Measurements from ENCODE around the gene PHF13.

The PHF13 gene

DNA sequence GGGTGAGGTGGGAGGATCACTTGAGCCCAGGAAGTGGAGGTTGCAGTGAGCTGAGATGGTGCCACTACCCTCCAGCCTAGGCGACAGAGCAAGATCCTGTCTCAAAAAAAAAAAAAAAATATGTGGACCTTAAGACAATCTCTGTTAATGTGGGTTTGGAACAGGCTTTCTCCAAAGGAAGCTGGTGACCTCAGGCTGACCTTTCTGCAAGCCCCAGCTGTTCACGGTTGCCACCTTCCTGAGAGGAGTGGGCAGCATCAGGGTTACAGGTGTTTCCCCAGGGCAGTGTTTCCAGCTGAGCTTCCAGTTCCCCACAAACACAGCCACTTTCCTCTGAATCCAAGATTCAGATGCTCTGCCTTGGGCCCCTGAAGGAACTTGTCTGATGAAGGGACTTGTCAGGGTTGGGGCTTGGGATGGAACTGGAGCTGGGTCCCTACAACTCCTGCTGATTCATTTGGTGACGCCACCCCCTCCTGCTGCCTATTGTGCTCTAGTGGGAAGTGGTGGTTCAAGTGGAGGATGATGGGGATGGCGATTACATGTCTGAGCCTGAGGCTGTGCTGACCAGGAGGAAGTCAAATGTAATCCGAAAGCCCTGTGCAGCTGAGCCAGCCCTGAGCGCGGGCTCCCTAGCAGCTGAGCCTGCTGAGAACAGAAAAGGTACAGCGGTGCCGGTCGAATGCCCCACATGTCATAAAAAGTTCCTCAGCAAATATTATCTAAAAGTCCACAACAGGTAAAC is 31.8 kb upstream of the PHF13 start:
- Mint-ChIP-seq H3K27me3 (no peaks in the 10 kb centered on the region), H3K4me1 (ENCODE audit: low read depth) (peaks cover 43% of the 10 kb centered on the region), H3K36me3 (ENCODE audit: low read depth) (peaks cover 34% of the 10 kb centered on the region), H3K27ac (peak overlapping the region; percentile 98), H3K9me3 (no peaks in the 10 kb centered on the region), H3K4me3 (peak overlapping the region; percentile 92)
- no peak for DNase-seq

DNA sequence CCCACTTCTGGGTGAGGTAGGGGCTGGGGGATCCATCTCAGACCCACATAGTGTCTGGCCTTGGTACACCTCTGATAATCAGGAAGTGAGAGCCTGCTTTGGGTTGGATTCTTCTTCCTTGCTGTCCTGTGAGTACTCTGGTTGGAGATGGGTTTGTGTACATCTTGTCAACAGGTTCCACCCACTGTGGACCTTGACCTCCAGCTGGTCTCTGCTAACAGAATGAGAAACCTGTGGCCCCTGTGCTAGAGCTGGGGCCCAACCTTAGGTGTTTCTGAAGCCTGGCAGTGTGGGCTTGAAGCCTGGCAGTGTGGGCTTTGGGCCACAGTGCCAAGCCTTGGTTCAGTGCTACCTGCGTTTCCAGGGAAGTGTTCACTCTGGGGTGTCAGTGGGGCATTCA is 31.2 kb upstream of the PHF13 start:
- Mint-ChIP-seq H3K4me3 (peak overlapping the region; percentile 92), H3K27ac (peak overlapping the region; percentile 98), H3K4me1 (ENCODE audit: low read depth) (peaks cover 44% of the 10 kb centered on the region), H3K9me3 (no peaks in the 10 kb centered on the region), H3K36me3 (ENCODE audit: low read depth) (peaks cover 39% of the 10 kb centered on the region), H3K27me3 (no peaks in the 10 kb centered on the region)
- no peak for DNase-seq

DNA sequence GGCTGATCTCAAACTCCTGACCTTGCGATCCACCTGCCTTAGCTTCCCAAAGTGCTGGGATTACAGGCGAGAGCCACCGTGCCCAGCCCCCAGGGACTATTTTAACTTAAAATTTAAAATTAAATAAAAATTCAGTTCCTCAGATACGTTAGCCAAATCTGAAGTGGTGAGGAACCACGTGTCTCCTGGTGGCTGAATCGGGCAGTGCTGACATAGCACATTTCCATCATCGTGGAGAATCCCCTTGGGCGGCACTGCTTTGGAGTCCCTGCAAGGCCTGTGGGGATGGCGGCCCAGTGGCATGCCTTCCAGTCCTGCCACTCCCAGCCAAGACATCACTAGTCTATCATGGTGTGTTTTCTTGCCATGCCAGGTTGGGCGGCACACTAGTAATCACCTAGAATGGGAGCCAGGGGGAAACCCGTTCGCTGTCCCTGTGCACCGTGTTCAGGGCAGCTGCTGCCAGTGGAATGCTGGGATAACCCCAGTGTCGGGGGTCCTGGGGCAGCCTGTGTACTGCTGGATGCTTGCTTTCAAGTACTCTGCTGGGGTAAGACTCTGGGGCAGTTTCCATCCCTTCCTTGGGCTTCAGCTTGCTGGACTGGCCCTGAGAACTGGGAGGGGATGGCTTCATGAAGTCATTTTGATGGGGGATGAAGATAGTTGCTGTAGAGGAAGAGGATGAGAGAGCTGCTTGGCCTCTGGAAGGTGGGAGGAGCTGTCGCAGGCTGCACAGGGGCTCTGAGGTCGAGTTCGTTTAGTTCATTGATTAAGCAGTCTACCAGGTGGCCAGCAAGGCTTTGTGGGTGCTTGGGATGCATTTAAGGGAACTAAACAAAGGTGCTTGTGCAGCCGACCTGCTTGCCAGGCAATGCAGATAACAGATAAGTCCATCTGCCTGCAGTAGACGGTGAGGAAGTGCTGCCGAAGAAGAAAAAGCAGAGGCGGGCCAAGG is 29.1 kb upstream of the PHF13 start:
- no peaks in the 10 kb centered on the region for H3K27me3 Mint-ChIP-seq
- H3K36me3 Mint-ChIP-seq (ENCODE audit: low read depth), result peaks cover 59% of the 10 kb centered on the region
- DNase-seq, result no peak
- H3K4me3 Mint-ChIP-seq, result no peak overlapping the region
- peaks cover 44% of the 10 kb centered on the region for H3K4me1 Mint-ChIP-seq (ENCODE audit: low read depth)
- H3K9me3 Mint-ChIP-seq, result no peaks in the 10 kb centered on the region
- H3K27ac Mint-ChIP-seq, result peak overlapping the region; percentile 53

DNA sequence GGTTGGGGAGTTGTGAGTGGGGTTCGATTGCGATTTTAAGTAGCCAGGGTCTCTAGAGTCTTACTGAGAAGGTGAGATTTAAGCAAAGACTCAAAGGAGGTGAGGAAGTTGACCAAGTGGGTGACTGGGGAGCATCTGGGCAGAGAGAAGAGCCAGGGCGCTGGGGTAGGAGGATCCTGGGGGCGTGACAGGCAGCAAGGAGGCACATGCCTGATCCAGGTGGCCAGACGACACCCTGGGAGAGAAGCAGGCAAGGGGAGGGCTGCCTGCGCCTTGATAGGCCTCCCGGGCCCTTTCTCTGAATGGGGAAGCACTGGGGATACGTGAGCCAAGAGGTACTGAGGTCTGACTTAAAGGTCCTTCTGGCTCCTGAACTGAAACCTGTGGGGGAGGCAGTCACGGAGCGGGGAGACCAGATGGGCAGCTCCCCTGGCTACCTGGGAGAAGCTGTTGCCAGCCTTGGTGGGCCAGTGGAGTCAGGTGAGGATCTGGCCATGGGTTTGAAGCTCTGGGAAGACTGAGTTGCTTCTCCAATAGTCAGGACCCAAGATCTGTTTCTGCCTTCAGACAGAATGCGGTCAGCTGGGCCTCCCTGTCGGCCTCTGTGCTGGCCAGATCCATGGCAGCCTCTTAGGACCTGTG is 28.3 kb upstream of the PHF13 start:
- Mint-ChIP-seq H3K36me3 (ENCODE audit: low read depth) (peaks cover 64% of the 10 kb centered on the region), H3K9me3 (no peaks in the 10 kb centered on the region), H3K4me1 (ENCODE audit: low read depth) (peaks cover 40% of the 10 kb centered on the region), H3K27me3 (no peaks in the 10 kb centered on the region), H3K4me3 (no peak overlapping the region), H3K27ac (peak overlapping the region; percentile 53)
- no peak for DNase-seq

DNA sequence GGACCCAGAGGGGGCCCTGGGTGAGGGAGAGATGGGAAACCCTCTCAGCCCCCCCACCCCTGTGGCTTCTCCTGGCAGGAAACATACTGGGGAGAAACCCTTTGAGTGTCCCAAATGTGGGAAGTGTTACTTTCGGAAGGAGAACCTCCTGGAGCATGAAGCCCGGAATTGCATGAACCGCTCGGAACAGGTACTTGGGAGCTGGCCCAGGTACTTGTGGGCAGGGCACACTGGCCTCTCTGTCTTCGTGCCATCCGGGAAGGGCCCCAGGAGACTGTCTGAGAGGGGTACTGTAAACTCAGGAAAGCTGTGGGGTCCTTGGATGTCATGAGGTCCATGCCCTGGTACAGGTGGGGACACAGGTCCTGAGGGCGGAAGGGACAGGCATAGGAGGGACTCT is 27.7 kb upstream of the PHF13 start:
- H3K27me3 Mint-ChIP-seq, result no peaks in the 10 kb centered on the region
- no peak overlapping the region for H3K27ac Mint-ChIP-seq
- DNase-seq, result no peak
- no peaks in the 10 kb centered on the region for H3K9me3 Mint-ChIP-seq
- H3K4me3 Mint-ChIP-seq, result no peak overlapping the region
- peaks cover 65% of the 10 kb centered on the region for H3K36me3 Mint-ChIP-seq (ENCODE audit: low read depth)
- peaks cover 35% of the 10 kb centered on the region for H3K4me1 Mint-ChIP-seq (ENCODE audit: low read depth)

DNA sequence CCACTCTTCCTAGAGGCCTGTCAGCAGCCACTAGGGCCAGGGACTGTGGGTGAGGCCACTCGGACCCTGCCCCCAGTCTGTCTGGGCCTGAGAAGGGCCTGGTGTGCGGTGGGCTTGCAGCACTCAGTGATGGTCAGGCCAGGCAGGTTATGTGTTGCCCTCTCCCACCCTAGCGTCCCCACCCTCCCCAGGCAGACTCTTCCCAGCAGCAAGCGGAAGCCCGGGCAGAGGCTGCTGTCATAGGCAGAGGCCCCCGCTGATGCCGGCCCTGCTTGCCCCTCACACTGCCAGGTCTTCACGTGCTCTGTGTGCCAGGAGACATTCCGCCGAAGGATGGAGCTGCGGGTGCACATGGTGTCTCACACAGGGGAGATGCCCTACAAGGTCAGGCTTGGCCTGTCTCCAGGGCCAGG is 27.1 kb upstream of the PHF13 start:
- Mint-ChIP-seq H3K4me3 (no peak overlapping the region), H3K4me1 (ENCODE audit: low read depth) (peaks cover 33% of the 10 kb centered on the region), H3K27me3 (no peaks in the 10 kb centered on the region), H3K27ac (peak overlapping the region; percentile 59), H3K36me3 (ENCODE audit: low read depth) (peaks cover 66% of the 10 kb centered on the region), H3K9me3 (no peaks in the 10 kb centered on the region)
- no peak for DNase-seq

DNA sequence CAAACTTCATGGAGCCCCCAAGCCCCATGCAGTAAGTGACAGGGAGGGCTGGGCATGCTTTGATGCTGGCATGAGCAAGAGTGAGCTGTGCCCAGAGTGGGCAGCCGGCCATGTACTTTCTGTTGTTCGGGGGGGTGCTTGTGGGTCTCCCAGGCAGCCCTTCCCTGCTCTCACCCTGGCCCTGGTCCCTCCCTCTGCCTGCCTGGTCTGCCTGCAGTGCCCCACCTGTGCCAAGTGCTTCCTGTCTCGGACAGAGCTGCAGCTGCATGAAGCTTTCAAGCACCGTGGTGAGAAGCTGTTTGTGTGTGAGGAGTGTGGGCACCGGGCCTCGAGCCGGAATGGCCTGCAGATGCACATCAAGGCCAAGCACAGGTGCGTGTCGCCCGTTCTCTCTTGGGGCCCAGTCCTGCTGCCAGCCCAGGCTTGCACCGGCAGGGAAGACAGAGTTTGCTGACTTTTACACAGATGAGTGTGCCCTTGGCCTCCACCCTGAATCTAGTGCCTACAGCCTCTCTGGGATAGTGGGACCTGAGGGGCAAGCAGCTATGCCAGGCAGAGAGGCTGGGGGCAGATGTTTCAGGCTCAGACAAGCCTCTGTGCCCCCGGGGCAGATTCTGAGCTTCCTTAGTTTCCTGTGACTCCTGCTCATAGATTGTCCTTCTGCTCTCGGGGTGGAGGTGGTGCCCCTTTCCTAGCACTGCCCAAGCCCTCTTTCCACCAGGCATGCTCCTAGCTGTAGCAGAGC is 26.1 kb upstream of the PHF13 start:
- H3K27me3 Mint-ChIP-seq, result no peaks in the 10 kb centered on the region
- H3K9me3 Mint-ChIP-seq, result no peaks in the 10 kb centered on the region
- no peak for DNase-seq
- H3K27ac Mint-ChIP-seq, result peak overlapping the region; percentile 75
- no peak overlapping the region for H3K4me3 Mint-ChIP-seq
- peaks cover 28% of the 10 kb centered on the region for H3K4me1 Mint-ChIP-seq (ENCODE audit: low read depth)
- H3K36me3 Mint-ChIP-seq (ENCODE audit: low read depth), result peaks cover 66% of the 10 kb centered on the region

DNA sequence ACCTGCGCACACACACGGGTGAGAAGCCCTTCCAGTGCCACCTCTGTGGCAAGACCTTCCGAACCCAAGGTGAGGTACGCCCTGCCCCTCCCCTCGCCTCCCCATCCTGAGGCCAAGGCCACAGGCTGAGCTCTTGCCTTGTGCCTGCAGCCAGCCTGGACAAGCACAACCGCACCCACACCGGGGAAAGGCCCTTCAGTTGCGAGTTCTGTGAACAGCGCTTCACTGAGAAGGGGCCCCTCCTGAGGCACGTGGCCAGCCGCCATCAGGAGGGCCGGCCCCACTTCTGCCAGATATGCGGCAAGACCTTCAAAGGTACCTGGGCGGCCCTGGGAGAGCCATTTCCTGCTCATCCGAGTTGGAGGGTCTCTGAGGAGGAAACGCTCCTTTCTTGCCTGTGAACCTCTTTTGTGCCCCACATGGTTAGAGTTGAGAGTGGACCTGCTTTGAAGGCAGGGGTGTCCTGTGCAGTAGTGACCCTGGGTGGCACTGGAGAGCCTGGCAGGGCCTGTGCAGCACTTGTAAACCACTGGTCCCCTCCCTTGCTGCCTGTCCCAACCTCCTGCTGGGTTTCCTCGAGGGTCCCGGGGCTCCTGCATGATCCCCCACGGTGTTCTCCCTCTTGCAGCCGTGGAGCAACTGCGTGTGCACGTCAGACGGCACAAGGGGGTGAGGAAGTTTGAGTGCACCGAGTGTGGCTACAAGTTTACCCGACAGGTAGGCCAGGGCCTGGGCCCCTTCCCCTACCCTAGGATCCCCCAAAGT is 25.2 kb upstream of the PHF13 start:
- no peaks in the 10 kb centered on the region for H3K27me3 Mint-ChIP-seq
- H3K9me3 Mint-ChIP-seq, result no peaks in the 10 kb centered on the region
- DNase-seq, result no peak
- peaks cover 26% of the 10 kb centered on the region for H3K4me1 Mint-ChIP-seq (ENCODE audit: low read depth)
- no peak overlapping the region for H3K4me3 Mint-ChIP-seq
- H3K27ac Mint-ChIP-seq, result no peak overlapping the region
- peaks cover 73% of the 10 kb centered on the region for H3K36me3 Mint-ChIP-seq (ENCODE audit: low read depth)

DNA sequence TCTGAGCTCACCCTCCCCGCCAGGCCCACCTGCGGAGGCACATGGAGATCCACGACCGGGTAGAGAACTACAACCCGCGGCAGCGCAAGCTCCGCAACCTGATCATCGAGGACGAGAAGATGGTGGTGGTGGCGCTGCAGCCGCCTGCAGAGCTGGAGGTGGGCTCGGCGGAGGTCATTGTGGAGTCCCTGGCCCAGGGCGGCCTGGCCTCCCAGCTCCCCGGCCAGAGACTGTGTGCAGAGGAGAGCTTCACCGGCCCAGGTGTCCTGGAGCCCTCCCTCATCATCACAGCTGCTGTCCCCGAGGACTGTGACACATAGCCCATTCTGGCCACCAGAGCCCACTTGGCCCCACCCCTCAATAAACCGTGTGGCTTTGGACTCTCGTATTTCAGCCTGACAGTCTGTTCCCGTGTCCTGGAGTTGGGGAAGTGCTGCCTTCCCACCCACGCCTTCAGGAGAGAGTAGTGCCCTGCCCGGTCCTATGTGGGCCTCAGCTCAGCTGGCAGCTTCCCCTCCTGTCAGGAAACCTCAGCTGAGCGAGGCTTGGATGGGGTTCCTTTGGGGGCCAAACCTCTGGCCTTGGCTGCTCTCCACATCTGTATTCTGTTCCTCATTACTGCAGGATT is 24.5 kb upstream of the PHF13 start:
- no peaks in the 10 kb centered on the region for H3K27me3 Mint-ChIP-seq
- DNase-seq, result no peak
- H3K9me3 Mint-ChIP-seq, result no peaks in the 10 kb centered on the region
- peak overlapping the region; percentile 82 for H3K27ac Mint-ChIP-seq
- peaks cover 80% of the 10 kb centered on the region for H3K36me3 Mint-ChIP-seq (ENCODE audit: low read depth)
- H3K4me1 Mint-ChIP-seq (ENCODE audit: low read depth), result peaks cover 31% of the 10 kb centered on the region
- H3K4me3 Mint-ChIP-seq, result no peak overlapping the region

DNA sequence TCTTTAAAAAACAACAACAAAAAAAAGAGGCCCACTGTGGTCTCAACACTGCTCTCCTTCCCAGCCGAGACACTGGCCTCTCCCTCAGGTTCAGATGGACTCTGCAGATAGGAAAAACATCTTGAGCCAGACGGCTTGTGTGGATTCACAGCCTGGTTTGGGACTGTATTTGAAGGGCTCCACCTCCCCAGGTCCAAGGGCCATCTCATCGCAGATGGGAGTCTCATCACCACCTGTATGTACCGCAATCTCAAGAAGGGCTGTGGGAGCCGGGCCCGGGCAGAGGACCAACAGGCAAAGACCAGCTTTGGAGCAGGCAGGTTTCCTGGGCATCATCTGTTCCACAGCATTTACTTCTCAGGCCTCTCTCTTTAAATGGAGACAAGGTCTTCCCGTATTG is 23.5 kb upstream of the PHF13 start:
- DNase-seq, result no peak
- Mint-ChIP-seq H3K4me1 (ENCODE audit: low read depth) (peaks cover 23% of the 10 kb centered on the region), H3K27me3 (no peaks in the 10 kb centered on the region), H3K9me3 (no peaks in the 10 kb centered on the region), H3K36me3 (ENCODE audit: low read depth) (peaks cover 81% of the 10 kb centered on the region), H3K27ac (peak overlapping the region; percentile 82), H3K4me3 (no peak overlapping the region)

DNA sequence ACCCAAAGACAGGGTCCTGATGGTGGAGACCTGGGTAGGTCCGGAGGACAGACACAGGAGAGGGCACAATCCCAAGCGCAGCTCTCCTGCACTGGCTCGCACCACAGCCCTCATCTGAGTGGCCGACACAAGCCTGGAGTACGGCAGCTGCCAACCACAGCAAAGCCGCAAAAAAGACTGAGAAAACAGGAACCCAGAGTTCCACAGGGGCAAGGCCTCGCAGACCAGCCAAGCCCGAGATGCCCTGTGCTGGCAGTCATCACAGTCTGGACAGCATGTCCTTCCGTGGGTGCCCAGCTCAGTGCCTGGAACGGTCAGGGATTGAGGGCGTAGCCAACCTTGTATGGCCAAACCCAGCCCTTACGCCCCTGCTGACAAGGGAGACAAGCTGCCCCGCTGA is 22.3 kb upstream of the PHF13 start:
- peaks cover 30% of the 10 kb centered on the region for H3K4me1 Mint-ChIP-seq (ENCODE audit: low read depth)
- peak overlapping the region; percentile 79 for H3K27ac Mint-ChIP-seq
- no peak for DNase-seq
- H3K27me3 Mint-ChIP-seq, result no peaks in the 10 kb centered on the region
- H3K4me3 Mint-ChIP-seq, result no peak overlapping the region
- no peaks in the 10 kb centered on the region for H3K9me3 Mint-ChIP-seq
- H3K36me3 Mint-ChIP-seq (ENCODE audit: low read depth), result peaks cover 93% of the 10 kb centered on the region

DNA sequence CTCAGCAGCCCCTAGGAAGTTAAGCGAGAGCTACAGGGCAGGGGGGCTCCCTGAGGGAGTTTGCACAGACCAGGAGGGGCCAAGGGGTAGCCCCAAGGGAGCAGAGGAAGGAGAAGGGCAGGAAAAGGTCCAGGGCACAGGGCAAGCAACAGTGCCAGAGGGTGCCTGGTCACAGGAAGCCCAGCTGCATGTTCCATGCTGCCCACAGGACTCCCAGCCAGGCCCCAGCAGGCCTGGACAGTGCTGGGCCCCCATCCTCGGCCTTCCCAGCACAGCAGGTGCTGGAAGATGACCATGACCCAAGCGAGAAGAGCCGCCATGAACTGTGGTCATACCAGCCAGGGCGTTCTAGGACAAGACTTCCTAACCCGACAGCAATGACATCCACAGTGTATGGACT is 21.9 kb upstream of the PHF13 start:
- H3K27ac Mint-ChIP-seq, result peak overlapping the region; percentile 79
- H3K4me1 Mint-ChIP-seq (ENCODE audit: low read depth), result peaks cover 34% of the 10 kb centered on the region
- DNase-seq, result no peak
- H3K27me3 Mint-ChIP-seq, result no peaks in the 10 kb centered on the region
- no peak overlapping the region for H3K4me3 Mint-ChIP-seq
- no peaks in the 10 kb centered on the region for H3K9me3 Mint-ChIP-seq
- peaks cover 95% of the 10 kb centered on the region for H3K36me3 Mint-ChIP-seq (ENCODE audit: low read depth)

DNA sequence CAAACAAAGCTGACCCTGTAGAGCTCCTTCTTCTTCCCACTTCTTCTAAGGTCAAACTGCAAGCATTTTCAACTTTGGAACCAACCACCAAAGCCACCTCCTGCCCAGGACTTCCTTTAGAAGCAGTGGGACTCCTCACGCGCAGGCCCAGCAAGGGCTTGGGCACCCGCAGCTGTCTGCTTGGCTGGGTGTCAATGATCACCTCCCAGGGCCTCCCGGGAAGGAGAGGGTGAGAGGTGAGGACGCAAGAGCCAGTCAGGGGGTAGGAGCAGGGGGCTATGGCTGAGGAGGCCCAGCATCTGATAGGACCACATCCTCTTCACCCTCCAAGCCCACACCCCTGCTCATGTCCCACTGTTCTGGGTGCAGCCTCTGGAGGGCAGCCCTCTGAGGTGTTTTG is 21.1 kb upstream of the PHF13 start:
- H3K9me3 Mint-ChIP-seq, result no peaks in the 10 kb centered on the region
- peaks cover 97% of the 10 kb centered on the region for H3K36me3 Mint-ChIP-seq (ENCODE audit: low read depth)
- DNase-seq, result no peak
- H3K27ac Mint-ChIP-seq, result no peak overlapping the region
- peaks cover 40% of the 10 kb centered on the region for H3K4me1 Mint-ChIP-seq (ENCODE audit: low read depth)
- H3K27me3 Mint-ChIP-seq, result no peaks in the 10 kb centered on the region
- no peak overlapping the region for H3K4me3 Mint-ChIP-seq
